Measurements from ENCODE around the gene CCDC77.

Gene CCDC77

GRCh38 chr12:422526-422925, 21.1 kb downstream of the CCDC77 start:
- TF ChIP-seq GATA3 (IDR thresholded peaks at IDR 0.05; ENCODE audit: low read depth, low read length) (no peak), GATA2 (IDR thresholded peaks at IDR 0.05; ENCODE audit: low read depth, low read length) (no peak)

GRCh38 chr12:442235-442884, 40.9 kb downstream of the CCDC77 start:
- TF ChIP-seq GATA2 (IDR thresholded peaks at IDR 0.05; ENCODE audit: low read depth, low read length) = no peak
- TF ChIP-seq GATA3 (IDR thresholded peaks at IDR 0.05; ENCODE audit: low read depth, low read length) = no peak

- no peak for TF ChIP-seq GATA3 (IDR thresholded peaks at IDR 0.05; ENCODE audit: low read depth, low read length)
- TF ChIP-seq GATA2 (IDR thresholded peaks at IDR 0.05; ENCODE audit: low read depth, low read length) = no peak
Measured at GRCh38 chr12:447141-447540, 45.7 kb downstream of the CCDC77 start.

- no peak for TF ChIP-seq GATA2 (IDR thresholded peaks at IDR 0.05; ENCODE audit: low read depth, low read length)
- TF ChIP-seq GATA3 (IDR thresholded peaks at IDR 0.05; ENCODE audit: low read depth, low read length) = no peak
Measured at GRCh38 chr12:449203-449602, 47.8 kb downstream of the CCDC77 start.

DNA sequence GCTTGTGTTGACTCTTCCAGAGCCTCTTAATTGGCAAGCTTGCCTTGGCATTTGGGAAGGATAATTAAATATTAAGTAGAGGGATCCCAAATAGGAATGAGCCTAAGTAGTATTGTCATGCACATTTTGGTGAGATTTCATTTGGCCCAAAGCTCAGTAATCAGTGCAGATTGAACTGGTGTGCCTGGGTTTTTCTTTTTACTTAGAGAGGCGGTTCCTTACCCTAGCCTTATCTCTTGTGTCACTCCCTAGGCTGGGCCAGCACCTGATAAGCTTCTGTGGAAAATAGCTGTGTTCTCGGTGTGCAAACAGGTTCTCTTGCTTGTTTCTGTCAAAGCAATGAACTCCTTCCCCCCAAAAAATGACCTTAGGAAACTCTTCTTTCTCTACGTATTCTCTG, 49.0 kb downstream of the CCDC77 start:
- TF ChIP-seq GATA2 (IDR thresholded peaks at IDR 0.05; ENCODE audit: low read depth, low read length) (no peak), GATA3 (IDR thresholded peaks at IDR 0.05; ENCODE audit: low read depth, low read length) (no peak)

DNA sequence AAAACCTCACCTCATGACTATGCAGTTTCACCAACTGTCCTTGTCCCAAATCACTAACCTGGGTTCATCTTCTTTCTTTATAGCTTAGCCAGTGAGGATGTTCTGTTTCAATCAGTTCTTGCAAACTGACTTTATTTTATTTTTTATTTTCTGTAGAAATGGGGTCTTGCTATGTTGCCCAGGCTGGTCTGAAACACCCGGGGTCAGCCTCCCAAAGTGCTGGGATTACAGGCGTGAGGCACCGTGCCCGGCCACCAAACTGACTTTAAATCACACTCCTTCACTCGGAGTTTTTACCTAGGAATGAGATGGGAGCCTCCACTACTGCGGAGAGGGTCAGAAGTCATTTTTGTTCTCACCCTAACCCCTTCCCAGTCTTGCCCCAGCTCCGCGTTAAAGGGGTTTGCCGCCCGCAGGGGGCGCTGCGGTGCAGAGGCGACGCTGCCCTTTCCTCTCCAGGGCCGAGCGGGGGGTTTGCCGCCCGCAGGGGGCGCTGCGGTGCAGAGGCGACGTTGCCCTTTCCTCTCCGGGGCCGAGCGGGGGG, 51.3 kb downstream of the CCDC77 start:
- TF ChIP-seq GATA2 (IDR thresholded peaks at IDR 0.05; ENCODE audit: low read depth, low read length) (no peak), GATA3 (IDR thresholded peaks at IDR 0.05; ENCODE audit: low read depth, low read length) (no peak)

GRCh38 chr12:454833-455232, 53.4 kb downstream of the CCDC77 start:
- no peak for TF ChIP-seq GATA2 (IDR thresholded peaks at IDR 0.05; ENCODE audit: low read depth, low read length)

DNA sequence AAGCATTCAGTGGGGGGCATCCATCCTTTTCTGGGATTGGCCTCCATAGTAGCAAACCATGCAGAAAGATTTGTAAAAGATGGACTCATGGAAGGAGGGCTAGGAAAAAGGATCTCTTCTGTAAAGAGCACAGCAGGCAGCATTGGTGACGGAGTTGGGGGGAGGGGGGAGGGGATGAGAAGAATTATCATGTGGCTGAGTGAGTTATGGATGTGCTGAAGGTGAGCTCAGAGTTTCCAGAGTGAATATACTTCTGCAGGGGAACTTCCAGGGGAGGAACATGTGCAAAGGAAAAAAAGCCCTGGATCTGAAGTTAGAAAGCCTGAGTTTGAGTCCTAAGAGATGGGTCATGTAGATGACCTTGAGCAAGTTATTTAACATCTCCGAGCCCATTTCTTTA, 54.4 kb downstream of the CCDC77 start:
- no peak for TF ChIP-seq GATA3 (IDR thresholded peaks at IDR 0.05; ENCODE audit: low read depth, low read length)
- TF ChIP-seq GATA2 (IDR thresholded peaks at IDR 0.05; ENCODE audit: low read depth, low read length) = no peak

DNA sequence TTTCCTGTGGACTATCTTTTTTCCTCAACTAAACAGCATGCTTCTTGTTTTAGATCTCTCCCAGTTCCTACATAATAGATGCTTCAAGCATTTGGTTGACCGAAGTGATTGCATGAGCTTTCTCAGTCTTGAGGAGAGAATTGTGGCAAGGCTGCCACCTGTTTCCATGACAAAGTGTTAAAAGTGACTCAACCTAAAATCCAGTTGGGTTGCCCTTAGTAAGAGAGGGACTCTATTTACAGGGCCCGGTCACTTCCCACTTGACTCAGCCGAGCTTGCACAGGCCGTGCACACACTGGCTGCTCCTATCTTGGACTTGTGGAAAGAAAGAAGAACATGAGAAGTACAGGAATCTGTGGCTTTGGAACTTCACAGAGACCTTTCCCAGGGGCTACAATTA, 56.2 kb downstream of the CCDC77 start:
- no peak for TF ChIP-seq GATA3 (IDR thresholded peaks at IDR 0.05; ENCODE audit: low read depth, low read length)
- TF ChIP-seq GATA2 (IDR thresholded peaks at IDR 0.05; ENCODE audit: low read depth, low read length) = no peak

DNA sequence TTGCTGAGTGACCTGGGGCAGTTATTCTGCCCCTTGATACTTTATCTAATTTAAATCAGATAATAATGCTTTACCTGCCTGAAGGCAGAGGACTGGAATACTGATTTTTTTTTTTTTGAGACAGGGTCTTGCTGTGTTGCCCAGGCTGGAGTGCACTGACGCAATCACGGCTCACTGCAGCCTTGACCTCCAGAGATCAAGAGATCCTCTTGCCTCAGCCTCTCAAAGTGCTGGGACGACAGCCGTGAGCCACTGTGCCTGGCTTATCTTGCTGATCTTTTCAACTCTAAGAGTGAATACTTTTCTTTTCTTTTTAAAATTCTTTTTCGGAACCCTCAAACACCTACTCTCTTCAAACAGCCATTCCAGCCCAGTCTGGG, 57.6 kb downstream of the CCDC77 start:
- TF ChIP-seq GATA2 (IDR thresholded peaks at IDR 0.05; ENCODE audit: low read depth, low read length) (peak; percentile 71), GATA3 (IDR thresholded peaks at IDR 0.05; ENCODE audit: low read depth, low read length) (peak; percentile 34; the same call in 1 of the 2 replicates)

GRCh38 chr12:459430-460258, 58.2 kb downstream of the CCDC77 start, which contains the start of gene B4GALNT3:
Gene B4GALNT3 (plus strand): TSS chr12:459939. CDS start chr12:460377, 438 bp downstream.
- no peak for TF ChIP-seq GATA2 (IDR thresholded peaks at IDR 0.05; ENCODE audit: low read depth, low read length)
- no peak for TF ChIP-seq GATA3 (IDR thresholded peaks at IDR 0.05; ENCODE audit: low read depth, low read length)

DNA sequence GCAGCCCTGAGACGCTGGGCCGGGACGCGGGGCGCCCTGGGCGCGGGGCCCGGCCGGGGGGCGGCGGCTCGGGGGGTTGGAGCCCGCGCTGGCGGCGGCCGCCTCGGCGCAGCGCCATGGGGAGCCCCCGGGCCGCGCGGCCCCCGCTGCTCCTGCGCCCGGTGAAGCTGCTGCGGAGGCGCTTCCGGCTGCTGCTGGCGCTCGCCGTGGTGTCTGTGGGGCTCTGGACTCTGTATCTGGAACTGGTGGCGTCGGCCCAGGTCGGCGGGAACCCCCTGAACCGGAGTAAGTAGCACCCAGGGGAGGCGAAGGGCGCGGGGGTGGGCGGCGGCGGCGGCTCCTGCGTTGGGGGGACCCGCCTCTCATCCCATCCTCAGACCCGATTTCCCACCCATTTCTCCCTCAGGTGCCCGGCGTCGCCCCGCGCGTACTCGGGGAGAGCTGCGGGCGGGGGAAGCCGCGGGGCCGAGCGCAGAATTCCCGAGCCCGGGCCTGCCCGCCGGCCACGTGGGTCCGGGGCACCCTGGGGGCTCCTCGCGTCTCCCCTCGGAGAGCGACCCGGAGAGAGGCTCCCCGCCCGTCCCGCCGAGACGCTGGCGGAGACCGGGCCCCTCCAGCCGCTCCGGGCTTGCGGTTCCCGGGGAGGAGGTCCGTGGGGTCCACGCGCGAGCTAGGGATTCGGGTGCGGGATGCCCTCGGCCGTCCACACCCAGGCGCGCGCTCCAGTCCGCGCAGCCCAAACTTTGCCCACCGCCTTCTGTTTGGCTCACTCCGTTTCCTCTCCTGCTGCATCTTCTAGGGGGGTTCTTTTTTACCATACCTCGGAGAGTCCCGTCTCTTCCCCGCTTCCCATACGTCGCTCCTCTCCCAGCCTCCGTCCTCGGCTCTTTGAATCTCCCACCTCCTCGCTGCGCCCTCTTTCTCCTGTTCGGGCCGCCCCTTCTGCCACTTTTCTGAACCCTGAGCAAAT, 59.1 kb downstream of the CCDC77 start:
- TF ChIP-seq GATA3 (IDR thresholded peaks at IDR 0.05; ENCODE audit: low read depth, low read length) = no peak
- TF ChIP-seq GATA2 (IDR thresholded peaks at IDR 0.05; ENCODE audit: low read depth, low read length) = no peak

DNA sequence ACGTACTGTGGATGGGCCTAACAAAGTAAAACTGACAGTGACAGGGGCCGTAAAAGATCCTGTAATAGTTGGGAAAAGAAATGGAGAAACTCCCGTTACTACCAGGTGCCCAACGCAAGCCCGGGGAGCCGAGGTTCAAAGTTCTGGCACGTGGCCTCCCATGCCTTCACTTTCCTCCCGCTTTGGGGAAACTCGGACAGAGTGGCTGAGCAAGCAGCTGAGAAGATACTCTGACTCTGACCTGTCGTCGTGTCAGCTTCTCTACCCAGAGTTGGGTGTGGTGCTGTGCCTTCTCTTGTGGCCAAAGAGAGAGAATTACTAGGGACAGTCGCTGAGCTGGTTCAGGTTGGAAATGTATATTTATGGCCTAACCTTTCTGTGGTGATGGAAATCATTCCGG, 60.0 kb downstream of the CCDC77 start:
- TF ChIP-seq GATA3 (IDR thresholded peaks at IDR 0.05; ENCODE audit: low read depth, low read length) (no peak), GATA2 (IDR thresholded peaks at IDR 0.05; ENCODE audit: low read depth, low read length) (no peak)
